Panc1 (cell line): Measurements from ENCODE around the gene DAB2IP. TPM values are rescaled to one million over a fixed set of nuclear protein-coding genes. Genes with fewer than 3 reads are reported as not detected.

Experiments
- ATAC-seq: fragments of 200-7000 bp; cut with Tn5 transposase; 2 replicates; pipeline ENCODE4 v1.9.1; 2020; ENCODE audit warnings: mild to moderate bottlenecking, moderate library complexity
- BruUV-seq: library from RNA; stranded (reverse); fragments of 400-500 nt; replicated peaks from 2 replicates; lab custom pipeline; 2021; lab: Mats Ljungman, UMichigan
- CTCF ChIA-PET: fragments of 300-600 bp; sonication (Branson Sonifier 250); formaldehyde crosslinking; loops from one replicate; lab custom pipeline; 2022; ENCODE audit warnings: antibody characterized with exemption; lab: Charles Lee
- POLR2A ChIA-PET: fragments of 300-600 bp; sonication (Branson Sonifier 250); formaldehyde crosslinking; loops from one replicate; lab custom pipeline; 2022; ENCODE audit warnings: antibody characterized with exemption; lab: Charles Lee
- DNase-seq: peaks from one replicate; pipeline ENCODE4 v3.0.0-alpha.2; 2010; ENCODE audit warnings: low read depth, low spot score
- H3K27ac ChIP-seq: 2 replicates; pipeline ENCODE4 v1.5.1; 2011; ENCODE audit warnings: mild to moderate bottlenecking, low read length, inconsistent platforms
- H3K27me3 ChIP-seq: fragments of 200-500 bp; sonication (Bioruptor generic); 2 replicates; pipeline ENCODE4 v1.6.0; 2014; ENCODE audit warnings: low read length, inconsistent platforms; ENCODE audit not compliant: control insufficient read depth, insufficient read depth
- H3K36me3 ChIP-seq: fragments of 200-500 bp; sonication (Bioruptor generic); 2 replicates; pipeline ENCODE4 v1.5.1; 2014; ENCODE audit warnings: inconsistent platforms, mild to moderate bottlenecking, low read length, moderate library complexity; ENCODE audit not compliant: control insufficient read depth, insufficient read depth
- H3K4me1 ChIP-seq: 2 replicates; pipeline ENCODE4 v1.5.1; 2011; ENCODE audit warnings: inconsistent platforms, mild to moderate bottlenecking, low read length, moderate library complexity; ENCODE audit not compliant: control insufficient read depth, insufficient read depth
- H3K4me3 ChIP-seq, 2 experiments: 2 replicates each; pipeline ENCODE4 v1.5.1; 2011 to 2012; ENCODE audit warnings: low read depth in 2 of 2, low read length in 2 of 2, mild to moderate bottlenecking in 2 of 2, inconsistent platforms in 1 of 2, moderate library complexity in 1 of 2
- H3K9me3 ChIP-seq: fragments of 200-500 bp; sonication (Bioruptor generic); 2 replicates; pipeline ENCODE4 v1.5.1; 2014; ENCODE audit warnings: low read depth, mild to moderate bottlenecking, inconsistent platforms, low read length, moderate library complexity; ENCODE audit not compliant: control insufficient read depth, insufficient read depth
- POLR2AphosphoS5 ChIP-seq: IDR thresholded peaks from 2 replicates; pipeline ENCODE4 v1.6.1; 2012; ENCODE audit warnings: mild to moderate bottlenecking, low read depth, low read length, moderate library complexity
- SIN3A ChIP-seq: IDR thresholded peaks from 2 replicates; pipeline ENCODE4 v1.6.1; 2012; ENCODE audit warnings: low read depth, mild to moderate bottlenecking, low read length, moderate library complexity, borderline replicate concordance; ENCODE audit not compliant: insufficient read depth
- TCF7L2 ChIP-seq: IDR thresholded peaks from 2 replicates; pipeline ENCODE4 v1.6.1; 2011; ENCODE audit warnings: mild to moderate bottlenecking, low read depth, low read length, inconsistent platforms
- in situ Hi-C: cut with HindIII; loops from 2 replicates; pipeline ENCODE4 v1.10.0; 2016; ENCODE audit warnings: low sequenced_read_pairs, low pct_unique_long_range_greater_than_20kb
- intact Hi-C: fragments of 100-400 bp; cut with micrococcal nuclease; formaldehyde crosslinking; loops from one replicate; pipeline ENCODE4 v1.10.0; 2022; ENCODE audit not compliant: unreplicated experiment
- total RNA-seq: library from RNA; stranded (reverse); gene quantifications from one replicate; pipeline ENCODE4 v1.2.1, GENCODE V29; 2021; ENCODE audit not compliant: unreplicated experiment
- TF ChIP-seq, protein P1 (sequence below): fragments of 450-650 bp; IDR thresholded peaks from 2 replicates; pipeline ENCODE4 v1.5.1; 2017; ENCODE audit warnings: mild to moderate bottlenecking
- TF ChIP-seq, protein P2 (sequence below), 2 experiments: IDR thresholded peaks; 2 replicates each; pipeline ENCODE4 v1.6.1; 2011 to 2012; ENCODE audit warnings: low read depth in 2 of 2, control low read depth in 1 of 2, low read length in 1 of 2, mild to moderate bottlenecking in 1 of 2, moderate library complexity in 1 of 2; ENCODE audit not compliant: insufficient read depth in 1 of 2

Gene DAB2IP
- total RNA-seq, 1 experiment from 2014 or later: 18.4 TPM

DNA sequence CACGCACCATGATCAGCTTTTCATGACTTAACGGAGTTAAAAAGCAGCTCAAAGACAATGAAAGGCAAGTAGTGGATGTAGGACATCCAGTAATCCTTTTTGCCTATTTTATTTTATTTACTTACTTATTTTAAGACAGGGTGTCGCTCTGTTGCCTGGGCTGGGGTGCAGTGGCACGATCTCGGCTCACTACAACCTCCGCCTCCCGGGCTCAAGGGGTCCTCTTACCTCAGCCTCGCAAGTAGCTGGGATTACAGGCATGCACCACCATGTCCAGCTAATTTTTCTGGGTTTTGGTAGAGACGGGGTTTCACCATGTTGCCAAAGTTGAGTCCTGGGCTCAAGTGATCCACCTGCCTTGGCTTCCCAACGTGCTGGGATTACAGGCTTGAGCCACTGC, 148.9 kb downstream of the DAB2IP start:
- in situ Hi-C loops: no loop called here
- Histone ChIP-seq H3K9me3 (no peaks in the 10 kb centered on the region), H3K36me3 (no peaks in the 10 kb centered on the region), H3K27ac (no peak overlapping the region), H3K4me3 (no peak overlapping the region), H3K27me3 (peaks cover 5% of the 10 kb centered on the region), H3K4me1 (no peaks in the 10 kb centered on the region)
- intact Hi-C loops: no loop called here
- ChIA-PET CTCF (no interaction called here), POLR2A (no interaction called here)
- TF ChIP-seq TCF7L2 (no peak), POLR2AphosphoS5 (no peak), SIN3A (no peak)
- TF ChIP-seq, protein P1, sequence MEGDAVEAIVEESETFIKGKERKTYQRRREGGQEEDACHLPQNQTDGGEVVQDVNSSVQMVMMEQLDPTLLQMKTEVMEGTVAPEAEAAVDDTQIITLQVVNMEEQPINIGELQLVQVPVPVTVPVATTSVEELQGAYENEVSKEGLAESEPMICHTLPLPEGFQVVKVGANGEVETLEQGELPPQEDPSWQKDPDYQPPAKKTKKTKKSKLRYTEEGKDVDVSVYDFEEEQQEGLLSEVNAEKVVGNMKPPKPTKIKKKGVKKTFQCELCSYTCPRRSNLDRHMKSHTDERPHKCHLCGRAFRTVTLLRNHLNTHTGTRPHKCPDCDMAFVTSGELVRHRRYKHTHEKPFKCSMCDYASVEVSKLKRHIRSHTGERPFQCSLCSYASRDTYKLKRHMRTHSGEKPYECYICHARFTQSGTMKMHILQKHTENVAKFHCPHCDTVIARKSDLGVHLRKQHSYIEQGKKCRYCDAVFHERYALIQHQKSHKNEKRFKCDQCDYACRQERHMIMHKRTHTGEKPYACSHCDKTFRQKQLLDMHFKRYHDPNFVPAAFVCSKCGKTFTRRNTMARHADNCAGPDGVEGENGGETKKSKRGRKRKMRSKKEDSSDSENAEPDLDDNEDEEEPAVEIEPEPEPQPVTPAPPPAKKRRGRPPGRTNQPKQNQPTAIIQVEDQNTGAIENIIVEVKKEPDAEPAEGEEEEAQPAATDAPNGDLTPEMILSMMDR: no peak
- TF ChIP-seq, protein P2, sequence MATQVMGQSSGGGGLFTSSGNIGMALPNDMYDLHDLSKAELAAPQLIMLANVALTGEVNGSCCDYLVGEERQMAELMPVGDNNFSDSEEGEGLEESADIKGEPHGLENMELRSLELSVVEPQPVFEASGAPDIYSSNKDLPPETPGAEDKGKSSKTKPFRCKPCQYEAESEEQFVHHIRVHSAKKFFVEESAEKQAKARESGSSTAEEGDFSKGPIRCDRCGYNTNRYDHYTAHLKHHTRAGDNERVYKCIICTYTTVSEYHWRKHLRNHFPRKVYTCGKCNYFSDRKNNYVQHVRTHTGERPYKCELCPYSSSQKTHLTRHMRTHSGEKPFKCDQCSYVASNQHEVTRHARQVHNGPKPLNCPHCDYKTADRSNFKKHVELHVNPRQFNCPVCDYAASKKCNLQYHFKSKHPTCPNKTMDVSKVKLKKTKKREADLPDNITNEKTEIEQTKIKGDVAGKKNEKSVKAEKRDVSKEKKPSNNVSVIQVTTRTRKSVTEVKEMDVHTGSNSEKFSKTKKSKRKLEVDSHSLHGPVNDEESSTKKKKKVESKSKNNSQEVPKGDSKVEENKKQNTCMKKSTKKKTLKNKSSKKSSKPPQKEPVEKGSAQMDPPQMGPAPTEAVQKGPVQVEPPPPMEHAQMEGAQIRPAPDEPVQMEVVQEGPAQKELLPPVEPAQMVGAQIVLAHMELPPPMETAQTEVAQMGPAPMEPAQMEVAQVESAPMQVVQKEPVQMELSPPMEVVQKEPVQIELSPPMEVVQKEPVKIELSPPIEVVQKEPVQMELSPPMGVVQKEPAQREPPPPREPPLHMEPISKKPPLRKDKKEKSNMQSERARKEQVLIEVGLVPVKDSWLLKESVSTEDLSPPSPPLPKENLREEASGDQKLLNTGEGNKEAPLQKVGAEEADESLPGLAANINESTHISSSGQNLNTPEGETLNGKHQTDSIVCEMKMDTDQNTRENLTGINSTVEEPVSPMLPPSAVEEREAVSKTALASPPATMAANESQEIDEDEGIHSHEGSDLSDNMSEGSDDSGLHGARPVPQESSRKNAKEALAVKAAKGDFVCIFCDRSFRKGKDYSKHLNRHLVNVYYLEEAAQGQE (IDR thresholded peaks at IDR 0.05; ENCODE audit: insufficient read depth in 1 of 2, low read depth in 2 of 2, low read length in 1 of 2): no peak
- BruUV-seq: no TSS peak
- ATAC-seq: no peak
- no peak for DNase-seq

DNA sequence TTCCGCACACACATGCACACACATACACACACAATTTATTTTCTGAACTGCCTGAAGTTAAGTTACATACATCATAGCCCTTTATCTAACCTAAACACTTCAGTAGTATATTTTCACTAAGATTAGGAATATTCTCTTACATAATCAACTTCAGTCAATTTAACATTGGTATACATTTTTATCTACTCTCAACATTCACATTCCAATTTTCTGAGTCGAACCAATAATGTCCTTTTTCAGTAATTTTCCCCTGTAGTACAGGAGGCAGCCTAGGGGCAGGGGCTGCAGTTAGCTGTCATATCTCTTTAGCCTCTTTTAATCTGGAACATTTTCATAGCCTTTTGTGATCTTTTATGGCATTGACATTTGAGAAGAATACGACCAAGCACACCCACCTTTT, 150.1 kb downstream of the DAB2IP start:
- no TSS peak for BruUV-seq
- TF ChIP-seq SIN3A (no peak), POLR2AphosphoS5 (no peak), TCF7L2 (no peak)
- TF ChIP-seq, protein P2 (IDR thresholded peaks at IDR 0.05; ENCODE audit: insufficient read depth in 1 of 2, low read depth in 2 of 2, low read length in 1 of 2): no peak
- TF ChIP-seq, protein P1: no peak
- Histone ChIP-seq H3K36me3 (no peaks in the 10 kb centered on the region), H3K9me3 (no peaks in the 10 kb centered on the region), H3K27me3 (peaks cover 5% of the 10 kb centered on the region), H3K27ac (no peak overlapping the region), H3K4me3 (no peak overlapping the region), H3K4me1 (no peaks in the 10 kb centered on the region)
- no peak for ATAC-seq
- ChIA-PET POLR2A (no interaction called here), CTCF (no interaction called here)
- no peak for DNase-seq
- in situ Hi-C loops: no loop called here
- intact Hi-C loops: no loop called here
